ENCODE measurements around the gene BICRA.

GRCh38 chr19:47614021-47614295, 5.0 kb downstream of the BICRA start:
- TF ChIP-seq CTCF (IDR thresholded peaks at IDR 0.05) (no peak), EZH2 (IDR thresholded peaks at IDR 0.05) (no peak), EZH2phosphoT487 (IDR thresholded peaks at IDR 0.05) (no peak)

Measured in neural progenitor cell (in vitro differentiated cells).